Epithelial cell of prostate (primary cell): ENCODE results near the gene WDR41.
"Not testable (repeated sequence)": the region's sequence is repeated elsewhere in the genome, so short reads cannot be mapped to it uniquely, and the experiment has no call there.

Experiments
- DNase-seq: peaks from one replicate; pipeline ENCODE4 v3.0.0-alpha.2; 2011; ENCODE audit warnings: low read depth, low spot score
- H3K27ac ChIP-seq: fragments of 450-650 bp; 2 replicates; pipeline ENCODE4 v1.5.1; 2017; ENCODE audit warnings: mild to moderate bottlenecking

The WDR41 gene

DNA sequence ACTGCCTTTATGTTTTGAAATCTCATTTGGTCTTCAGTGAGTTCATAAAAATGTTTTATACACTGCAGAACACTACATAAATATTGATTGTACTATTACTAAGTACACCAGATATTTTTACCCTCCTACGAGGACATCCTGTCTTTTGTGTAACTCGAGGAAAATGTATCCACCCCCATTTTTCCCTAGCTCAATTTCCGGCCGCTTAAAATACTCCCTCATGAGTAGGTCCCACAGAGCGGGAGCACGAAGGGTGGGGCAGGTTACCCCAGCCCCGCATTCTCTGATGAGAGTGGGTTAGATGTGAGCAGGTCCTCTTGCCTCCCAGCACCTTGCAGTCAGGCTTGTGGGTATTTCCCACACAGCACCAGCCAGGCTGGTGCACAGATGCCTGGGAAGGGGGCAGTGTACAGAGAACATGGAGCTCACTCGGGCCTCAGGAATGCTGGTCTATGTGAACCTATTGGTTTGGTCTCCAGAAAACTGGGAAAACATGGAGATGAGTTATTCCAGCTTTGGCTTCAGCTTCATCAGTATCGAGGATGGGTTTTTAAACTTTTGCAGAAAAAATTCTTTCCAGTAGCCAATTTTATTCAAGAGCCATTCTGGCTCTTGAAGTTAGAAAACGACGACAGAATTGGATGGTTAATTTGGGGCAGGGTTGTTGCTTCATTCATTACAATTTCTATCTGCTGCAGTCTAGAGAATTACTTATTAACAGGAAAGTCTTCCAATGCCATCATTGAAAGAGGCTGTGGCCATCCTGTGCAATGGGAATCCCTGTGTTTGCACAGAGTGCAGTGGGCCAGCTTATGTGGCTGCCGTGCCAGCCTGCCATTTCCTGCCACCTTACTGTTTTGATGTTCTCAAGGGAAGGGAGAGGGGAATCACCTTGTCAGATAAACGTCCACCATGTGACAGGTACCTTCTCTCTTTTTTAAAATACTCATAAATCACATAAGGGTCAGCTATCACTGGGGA lies 73.2 kb downstream of the WDR41 start:
- H3K27ac ChIP-seq: peak overlapping the region; percentile 17
- no peak for DNase-seq

DNA sequence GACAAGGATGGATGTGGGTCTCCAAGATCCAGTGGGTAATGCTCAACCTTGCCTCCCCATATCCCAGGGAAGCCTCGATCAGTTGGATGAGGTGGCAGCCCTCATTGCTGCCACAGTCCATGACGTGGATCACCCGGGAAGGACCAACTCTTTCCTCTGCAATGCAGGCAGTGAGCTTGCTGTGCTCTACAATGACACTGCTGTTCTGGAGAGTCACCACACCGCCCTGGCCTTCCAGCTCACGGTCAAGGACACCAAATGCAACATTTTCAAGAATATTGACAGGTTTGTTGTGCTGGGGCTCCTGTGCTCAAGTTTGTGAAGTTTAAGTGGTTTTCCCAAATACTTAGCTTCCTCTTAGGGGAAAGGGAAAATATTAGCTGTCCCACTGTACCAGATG lies 74.0 kb downstream of the WDR41 start:
- H3K27ac ChIP-seq: peak overlapping the region; percentile 17
- no peak for DNase-seq

GRCh38 chr5:77413049-77413448 lies 79.1 kb downstream of the WDR41 start:
- H3K27ac ChIP-seq: no peak overlapping the region
- DNase-seq: no peak

DNA sequence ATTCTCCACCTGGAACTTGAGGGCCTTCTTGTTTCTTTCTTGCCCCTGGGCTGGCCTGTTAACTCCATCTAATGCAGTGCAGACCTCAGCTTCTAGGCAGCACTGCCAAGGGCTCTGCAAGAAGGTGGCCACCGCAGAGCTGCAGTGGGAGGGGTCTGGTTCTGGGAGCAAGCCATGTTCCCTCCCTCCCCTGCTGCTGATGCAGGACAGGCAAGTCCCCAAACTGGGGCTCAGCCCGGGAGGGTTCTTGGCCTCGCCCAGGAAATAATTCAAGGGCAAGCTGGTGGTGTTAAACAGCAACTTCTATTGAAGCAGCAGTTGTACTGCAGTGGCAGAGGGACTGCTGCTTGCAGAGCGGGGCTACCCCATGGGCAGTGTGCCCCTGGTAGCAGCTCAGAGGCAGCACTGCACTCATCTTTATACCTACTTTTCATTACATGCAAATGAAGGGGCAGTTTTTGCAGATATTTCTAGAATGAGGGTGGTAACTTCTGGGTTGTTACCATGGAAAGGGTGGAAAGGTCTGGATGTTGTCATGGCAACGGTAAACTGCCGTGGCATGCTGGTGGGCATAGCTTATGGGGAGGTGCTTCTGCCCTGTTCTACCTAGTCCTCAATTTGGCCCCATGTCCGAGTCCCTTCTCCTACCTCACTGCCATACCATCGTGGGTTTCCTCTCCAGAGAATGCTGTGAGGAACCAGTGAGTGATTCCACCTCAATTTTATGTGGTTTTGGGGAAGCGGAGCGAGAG lies 82.1 kb downstream of the WDR41 start:
- H3K27ac ChIP-seq: no peak overlapping the region
- DNase-seq: no peak

DNA sequence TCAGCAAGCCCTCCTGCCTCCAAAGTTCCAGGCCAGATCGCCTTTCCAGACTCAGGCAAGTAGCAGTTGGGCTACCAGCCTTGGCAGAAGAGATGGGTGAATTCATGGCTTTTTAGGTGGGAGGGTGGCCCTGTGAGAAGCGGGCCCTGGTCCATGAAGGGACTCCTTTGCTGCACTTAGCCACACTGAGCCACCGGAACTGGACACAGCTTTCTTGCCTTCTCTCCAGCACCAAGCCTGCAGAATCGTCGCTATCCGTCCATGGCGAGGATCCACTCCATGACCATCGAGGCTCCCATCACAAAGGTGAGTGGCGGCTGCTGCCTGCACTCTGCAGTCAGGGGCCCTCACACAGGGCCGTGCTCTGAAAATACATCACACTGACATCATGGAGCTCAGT lies 85.0 kb downstream of the WDR41 start:
- no peak overlapping the region for H3K27ac ChIP-seq
- no peak for DNase-seq

- H3K27ac ChIP-seq: no peak overlapping the region
- no peak for DNase-seq
Observed at GRCh38 chr5:77402796-77403195, 89.3 kb downstream of the WDR41 start.

DNA sequence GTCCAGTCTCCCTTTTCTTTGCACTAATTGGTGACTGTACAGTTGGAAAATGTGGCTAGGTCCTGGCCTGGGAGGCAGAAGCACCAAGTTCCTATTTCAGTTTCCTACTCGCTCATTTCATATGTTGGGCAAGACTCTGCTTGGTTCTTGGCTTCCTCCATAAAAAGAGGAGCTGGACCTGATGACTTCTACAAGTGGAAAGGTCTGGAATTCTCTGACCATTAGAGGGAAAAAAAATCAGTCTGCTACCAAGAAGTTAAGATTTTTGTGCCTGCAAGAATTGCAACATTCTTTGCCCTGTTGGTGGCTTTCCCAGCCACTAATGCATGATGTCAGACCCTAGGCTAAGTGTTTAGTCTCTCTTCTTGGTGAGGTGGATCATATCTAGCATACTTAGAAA lies 91.5 kb downstream of the WDR41 start:
- H3K27ac ChIP-seq: no peak overlapping the region
- DNase-seq: no peak

GRCh38 chr5:77398896-77399295 lies 93.2 kb downstream of the WDR41 start:
- no peak for DNase-seq
- H3K27ac ChIP-seq: no peak overlapping the region

- H3K27ac ChIP-seq: no peak overlapping the region
Observed at GRCh38 chr5:77398458-77398857, 93.7 kb downstream of the WDR41 start.

GRCh38 chr5:77397686-77398292 lies 94.3 kb downstream of the WDR41 start:
- no peak overlapping the region for H3K27ac ChIP-seq
- DNase-seq: no peak

More at GRCh38 chr5:77398458-77398857, 93.7 kb downstream of the WDR41 start:
- no peak for DNase-seq

DNA sequence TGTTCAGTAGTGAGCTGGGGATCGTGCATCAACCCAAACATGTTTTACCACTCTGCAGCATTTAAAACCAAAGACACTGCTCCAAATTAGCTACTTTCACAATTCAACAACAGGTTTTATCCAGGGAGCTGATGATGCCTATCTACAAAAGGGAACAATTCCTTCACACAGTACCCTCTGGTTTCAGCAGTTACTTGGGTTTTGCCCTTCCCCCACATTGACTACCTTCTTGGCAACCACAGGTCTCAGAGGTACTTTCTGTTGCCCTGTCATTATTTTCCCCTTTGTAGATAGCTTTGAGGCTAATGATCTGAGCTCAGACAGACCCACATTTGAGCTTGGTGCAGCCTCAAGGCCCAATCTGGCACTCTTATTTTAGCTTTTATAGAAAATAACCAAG lies 96.1 kb downstream of the WDR41 start:
- DNase-seq: no peak
- no peak overlapping the region for H3K27ac ChIP-seq

GRCh38 chr5:77394064-77394715 lies 97.9 kb downstream of the WDR41 start:
- H3K27ac ChIP-seq: no peak overlapping the region
- DNase-seq: no peak

GRCh38 chr5:77391240-77391765 lies 100.8 kb downstream of the WDR41 start:
- no peak for DNase-seq
- H3K27ac ChIP-seq: no peak overlapping the region

GRCh38 chr5:77390795-77391194 lies 101.3 kb downstream of the WDR41 start:
- no peak for DNase-seq
- no peak overlapping the region for H3K27ac ChIP-seq

GRCh38 chr5:77390221-77390620 lies 101.9 kb downstream of the WDR41 start:
- no peak for DNase-seq
- no peak overlapping the region for H3K27ac ChIP-seq

DNA sequence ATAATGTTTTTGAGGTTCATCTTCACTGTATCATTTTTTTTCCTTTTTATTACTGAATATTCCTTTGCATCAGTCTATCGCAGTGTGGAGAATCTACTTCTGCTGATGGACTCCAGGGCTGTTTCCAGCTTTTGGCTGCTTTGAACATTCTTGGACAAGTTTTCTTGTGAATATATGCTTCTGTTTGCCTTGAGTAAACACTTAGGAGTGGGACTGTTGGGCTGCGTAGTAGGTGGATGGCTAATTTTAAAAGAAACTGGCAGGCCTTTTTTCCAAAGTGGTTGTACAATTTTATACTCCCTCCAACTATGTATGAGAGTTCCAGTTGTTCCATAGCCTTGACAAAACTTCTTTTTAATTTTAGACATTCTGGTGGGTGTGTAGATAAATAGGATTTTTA lies 102.4 kb downstream of the WDR41 start:
- no peak overlapping the region for H3K27ac ChIP-seq
- no peak for DNase-seq

DNA sequence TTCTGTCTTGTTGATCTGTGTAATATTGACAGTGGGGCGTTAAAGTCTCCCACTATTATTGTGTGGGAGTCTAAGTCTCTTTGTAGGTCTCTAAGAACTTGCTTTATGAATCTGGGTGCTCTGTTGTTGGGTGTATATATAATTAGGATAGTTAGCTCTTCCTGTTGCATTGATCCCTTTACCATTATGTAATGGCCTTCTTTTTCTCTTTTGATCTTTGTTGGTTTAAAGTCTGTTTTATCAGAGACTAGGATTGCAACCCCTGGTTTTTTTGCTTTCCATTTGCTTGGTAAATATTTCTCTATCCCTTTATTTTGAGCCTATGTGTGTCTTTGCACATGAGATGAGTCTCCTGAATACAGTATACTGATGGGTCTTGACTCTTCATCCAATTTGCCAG lies 105.8 kb downstream of the WDR41 start:
- not testable (repeated sequence) for DNase-seq, H3K27ac ChIP-seq

GRCh38 chr5:77383336-77383735 lies 108.8 kb downstream of the WDR41 start:
- DNase-seq, H3K27ac ChIP-seq: not testable (repeated sequence)
